H9 (cell line): Measurements from ENCODE around the gene MGA. TPM values are rescaled to one million over a fixed set of nuclear protein-coding genes. Genes with fewer than 3 reads are reported as not detected.

ENCODE experiments used
- DNase-seq: peaks from one replicate; pipeline ENCODE4 v3.0.0-alpha.2; 2017
- H2AFZ ChIP-seq: one replicate; pipeline ENCODE4 v1.6.1; 2013; ENCODE audit warnings: mild to moderate bottlenecking, low read length, control low read depth, moderate library complexity
- H2AK5ac ChIP-seq: 2 replicates; pipeline ENCODE4 v1.6.1; 2013; ENCODE audit warnings: low read length, control low read depth, mixed read lengths; ENCODE audit not compliant: insufficient read length
- H2BK120ac ChIP-seq: one replicate; pipeline ENCODE4 v1.6.1; 2013; ENCODE audit warnings: low read depth, mild to moderate bottlenecking, low read length, control low read depth, inconsistent platforms; ENCODE audit not compliant: poor library complexity, severe bottlenecking
- H2BK12ac ChIP-seq: 2 replicates; pipeline ENCODE4 v1.6.1; 2013; ENCODE audit warnings: low read length, control low read depth, mixed read lengths, low read depth; ENCODE audit not compliant: insufficient read length
- H2BK15ac ChIP-seq: 2 replicates; pipeline ENCODE4 v1.6.1; 2013; ENCODE audit warnings: low read depth, low read length, control low read depth
- H2BK20ac ChIP-seq: one replicate; pipeline ENCODE4 v1.6.1; 2013; ENCODE audit warnings: low read depth, mild to moderate bottlenecking, low read length, control low read depth, inconsistent platforms; ENCODE audit not compliant: poor library complexity, severe bottlenecking
- H2BK5ac ChIP-seq: 2 replicates; pipeline ENCODE4 v1.6.1; 2013; ENCODE audit warnings: low read length, control low read depth, mixed read lengths; ENCODE audit not compliant: insufficient read length
- H3K14ac ChIP-seq: 2 replicates; pipeline ENCODE4 v1.6.1; 2013; ENCODE audit warnings: low read length, control low read depth; ENCODE audit not compliant: insufficient read depth
- H3K18ac ChIP-seq: 2 replicates; pipeline ENCODE4 v1.6.1; 2013; ENCODE audit warnings: low read depth, mild to moderate bottlenecking, mixed read lengths, low read length, control low read depth; ENCODE audit not compliant: insufficient read length
- H3K23ac ChIP-seq: 2 replicates; pipeline ENCODE4 v1.6.1; 2013; ENCODE audit warnings: low read length, control low read depth, mixed read lengths, low read depth; ENCODE audit not compliant: insufficient read length
- H3K23me2 ChIP-seq: 2 replicates; pipeline ENCODE4 v1.6.1; 2013; ENCODE audit warnings: low read depth, mild to moderate bottlenecking, mixed read lengths, low read length, control low read depth; ENCODE audit not compliant: insufficient read length, poor library complexity, severe bottlenecking
- H3K27ac ChIP-seq: 2 replicates; pipeline ENCODE4 v1.5.1; 2013; ENCODE audit warnings: low read length, control low read depth, mixed read lengths, low read depth; ENCODE audit not compliant: insufficient read length
- H3K27me3 ChIP-seq: 2 replicates; pipeline ENCODE4 v1.6.1; 2013; ENCODE audit warnings: low read length, control low read depth, inconsistent platforms; ENCODE audit not compliant: insufficient read depth
- H3K4ac ChIP-seq: 2 replicates; pipeline ENCODE4 v1.6.1; 2013; ENCODE audit warnings: low read depth, mild to moderate bottlenecking, control low read depth, inconsistent platforms, low read length, moderate library complexity
- H3K4me1 ChIP-seq: 2 replicates; pipeline ENCODE4 v1.6.1; 2013; ENCODE audit warnings: low read length, control low read depth, inconsistent platforms; ENCODE audit not compliant: insufficient read depth
- H3K4me2 ChIP-seq: 2 replicates; pipeline ENCODE4 v1.6.1; 2013; ENCODE audit warnings: low read length, control low read depth, mixed read lengths; ENCODE audit not compliant: insufficient read length, insufficient read depth
- H3K56ac ChIP-seq: 2 replicates; pipeline ENCODE4 v1.6.1; 2013; ENCODE audit warnings: low read depth, mild to moderate bottlenecking, mixed read lengths, low read length, control low read depth; ENCODE audit not compliant: insufficient read length
- H3K79me1 ChIP-seq: 2 replicates; pipeline ENCODE4 v1.6.1; 2013; ENCODE audit warnings: low read depth, mild to moderate bottlenecking, moderate library complexity, low read length, control low read depth, inconsistent platforms; ENCODE audit not compliant: insufficient read depth, poor library complexity, severe bottlenecking
- H3K79me2 ChIP-seq: 2 replicates; pipeline ENCODE4 v1.6.1; 2013; ENCODE audit warnings: low read length, control low read depth, inconsistent platforms; ENCODE audit not compliant: insufficient read depth
- H3K9ac ChIP-seq: 2 replicates; pipeline ENCODE4 v1.6.1; 2013; ENCODE audit warnings: low read length, control low read depth, mixed read lengths; ENCODE audit not compliant: insufficient read length; ENCODE audit errors: extremely low read depth
- H3K9me3 ChIP-seq: one replicate; pipeline ENCODE4 v1.6.1; 2013; ENCODE audit warnings: low read depth, low read length, inconsistent platforms; ENCODE audit not compliant: control insufficient read depth
- H3T11ph ChIP-seq: one replicate; pipeline ENCODE4 v1.6.1; 2013; ENCODE audit warnings: mild to moderate bottlenecking, low read length, control low read depth, inconsistent platforms
- H4K20me1 ChIP-seq: one replicate; pipeline ENCODE4 v1.6.1; 2013; ENCODE audit not compliant: control insufficient read depth, insufficient read length, insufficient read depth
- H4K5ac ChIP-seq: 2 replicates; pipeline ENCODE4 v1.6.1; 2013; ENCODE audit warnings: low read depth, mild to moderate bottlenecking, mixed read lengths, low read length, control low read depth; ENCODE audit not compliant: insufficient read length
- H4K8ac ChIP-seq: replicated peaks from 2 replicates; pipeline ENCODE4 v1.6.1; 2013; ENCODE audit warnings: low read length, control low read depth, mixed read lengths, low read depth; ENCODE audit not compliant: insufficient read length
- H4K91ac ChIP-seq: 2 replicates; pipeline ENCODE4 v1.6.1; 2013; ENCODE audit warnings: low read depth, mild to moderate bottlenecking, moderate library complexity, mixed read lengths, low read length, control low read depth; ENCODE audit not compliant: insufficient read length
- H3K27ac Mint-ChIP-seq, 3 experiments: 2 replicates in 2 of 3; 3 replicates in 1 of 3; pipeline ENCODE4 v1.8.0; 2020 to 2021; ENCODE audit warnings: mixed read lengths in 3 of 3, mild to moderate bottlenecking in 1 of 3, moderate library complexity in 1 of 3
- H3K27me3 Mint-ChIP-seq: 2 replicates; pipeline ENCODE4 v1.8.0; 2021; ENCODE audit warnings: low read depth, mild to moderate bottlenecking, moderate library complexity, mixed read lengths
- H3K36me3 Mint-ChIP-seq, 3 experiments: 2 replicates in 2 of 3; 3 replicates in 1 of 3; pipeline ENCODE4 v1.8.0; 2020 to 2021; ENCODE audit warnings: low read depth in 3 of 3, mixed read lengths in 3 of 3; ENCODE audit not compliant: insufficient read depth in 1 of 3
- H3K4me1 Mint-ChIP-seq, 2 experiments: 2 replicates each; pipeline ENCODE4 v1.8.0; 2020; ENCODE audit warnings: mixed read lengths in 2 of 2
- H3K4me3 Mint-ChIP-seq, 2 experiments: 2 replicates in 1 of 2; 3 replicates in 1 of 2; pipeline ENCODE4 v1.8.0; 2020 to 2021; ENCODE audit warnings: mild to moderate bottlenecking in 2 of 2, mixed read lengths in 2 of 2, moderate library complexity in 1 of 2
- H3K9me3 Mint-ChIP-seq, 2 experiments: 2 replicates in 1 of 2; 3 replicates in 1 of 2; pipeline ENCODE4 v1.8.0; 2020; ENCODE audit warnings: mild to moderate bottlenecking in 2 of 2, mixed read lengths in 2 of 2, moderate library complexity in 1 of 2
- CTCF ChIP-seq: fragments of 200-600 bp; sonication (generic); conservative IDR thresholded peaks from 3 replicates; pipeline ENCODE4 v1.8.0; 2021; ENCODE audit warnings: antibody characterized with exemption, mild to moderate bottlenecking
- WGBS: extraction: QIAGEN DNeasy Blood & Tissue Kit; methylation state at CpG from one replicate; pipeline ENCODE4 v1.1.7; 2013; ENCODE audit warnings: missing lambda C conversion rate, low lambda C conversion rate, mixed read lengths; ENCODE audit not compliant: insufficient read length; ENCODE audit errors: extremely low coverage; 5-methylcytosine and 5-hydroxymethylcytosine counted together
- total RNA-seq: library from RNA; stranded (reverse); gene quantifications from 2 replicates; pipeline ENCODE4 v1.2.1, GENCODE V29; 2021

The MGA gene
- total RNA-seq, 1 experiment from 2014 or later = 62.7 TPM

GRCh38 chr15:41801185-41801584 lies 141.0 kb downstream of the MGA start:
- Histone ChIP-seq H2AFZ (no peak overlapping the region), H2BK15ac (no peak overlapping the region), H4K5ac (no peak overlapping the region), H3K56ac (no peak overlapping the region), H4K20me1 (no peaks in the 10 kb centered on the region), H3K14ac (no peak overlapping the region), H3K4ac (no peak overlapping the region), H2BK120ac (no peak overlapping the region), H3K9me3 (no peaks in the 10 kb centered on the region), H3K4me2 (no peak overlapping the region), H3K27me3 (no peaks in the 10 kb centered on the region), H2AK5ac (no peak overlapping the region), H3K9ac (no peak overlapping the region), H3K18ac (no peak overlapping the region), H2BK12ac (no peak overlapping the region), H3K23me2 (no peaks in the 10 kb centered on the region), H3K79me1 (no peaks in the 10 kb centered on the region), H3K79me2 (no peaks in the 10 kb centered on the region), H3K4me1 (no peaks in the 10 kb centered on the region), H4K91ac (no peak overlapping the region), H2BK20ac (no peak overlapping the region), H3K23ac (no peak overlapping the region), H2BK5ac (no peak overlapping the region), H4K8ac (no peak overlapping the region), H3K27ac (no peak overlapping the region), H3T11ph (no peak overlapping the region)
- no peaks in the 10 kb centered on the region for H3K9me3 Mint-ChIP-seq
- H3K27ac Mint-ChIP-seq = no peak overlapping the region
- WGBS = no CpG with 5 or more reads among the region's 3 CpGs
- H3K4me1 Mint-ChIP-seq = peaks cover 3 to 7% of the 10 kb centered on the region in 2 experiments
- H3K36me3 Mint-ChIP-seq = peaks cover 0 to 5% (median 2%) of the 10 kb centered on the region in 3 experiments; a peak in 4 of 7 replicates
- TF ChIP-seq CTCF = no peak
- DNase-seq = no peak
- H3K4me3 Mint-ChIP-seq = no peak overlapping the region
- no peaks in the 10 kb centered on the region for H3K27me3 Mint-ChIP-seq
